B cell (primary cell): ENCODE data around the gene AMIGO1.

Experiments used
- CTCF ChIP-seq: fragments of 200-600 bp; IDR thresholded peaks from one replicate; pipeline ENCODE4 v1.8.0; 2022; ENCODE audit warnings: antibody characterized with exemption, mild to moderate bottlenecking
- EZH2 ChIP-seq: IDR thresholded peaks from 2 replicates; pipeline ENCODE4 v1.6.1; 2012; ENCODE audit warnings: borderline replicate concordance, low read depth, mild to moderate bottlenecking, moderate library complexity, low read length; ENCODE audit not compliant: insufficient read depth, poor library complexity, severe bottlenecking

DNA sequence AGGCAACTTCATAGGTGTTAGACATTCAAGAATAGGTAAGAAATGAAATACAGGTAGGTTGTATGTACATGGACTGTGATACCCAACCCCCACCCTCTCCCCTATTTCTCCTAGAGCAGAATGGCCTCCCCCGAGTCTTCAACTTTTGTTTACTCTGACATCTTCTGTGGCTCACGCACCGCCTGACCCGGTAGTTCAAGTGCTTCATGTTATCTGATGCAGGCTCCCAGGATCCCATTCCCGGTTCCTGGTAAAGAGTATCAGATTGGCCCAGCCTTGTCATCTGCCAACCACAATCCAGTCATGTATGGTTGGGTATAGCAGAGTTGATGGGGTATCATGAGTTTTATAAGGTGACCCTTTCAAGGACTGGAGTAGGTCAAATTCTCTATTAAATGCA is 48.0 kb upstream of the AMIGO1 start:
- no peak for TF ChIP-seq CTCF
- no peak for TF ChIP-seq EZH2
